ENCODE measurements around the gene ATG2B.

The ATG2B gene

GRCh38 chr14:96309133-96309895 lies 53.8 kb downstream of the ATG2B start:
- no peak for DNase-seq

- DNase-seq = no peak
Observed at GRCh38 chr14:96307434-96307833, 55.7 kb downstream of the ATG2B start.

GRCh38 chr14:96304956-96305355 lies 58.2 kb downstream of the ATG2B start:
- DNase-seq = no peak

GRCh38 chr14:96303981-96304380 lies 59.2 kb downstream of the ATG2B start:
- no peak for DNase-seq

DNA sequence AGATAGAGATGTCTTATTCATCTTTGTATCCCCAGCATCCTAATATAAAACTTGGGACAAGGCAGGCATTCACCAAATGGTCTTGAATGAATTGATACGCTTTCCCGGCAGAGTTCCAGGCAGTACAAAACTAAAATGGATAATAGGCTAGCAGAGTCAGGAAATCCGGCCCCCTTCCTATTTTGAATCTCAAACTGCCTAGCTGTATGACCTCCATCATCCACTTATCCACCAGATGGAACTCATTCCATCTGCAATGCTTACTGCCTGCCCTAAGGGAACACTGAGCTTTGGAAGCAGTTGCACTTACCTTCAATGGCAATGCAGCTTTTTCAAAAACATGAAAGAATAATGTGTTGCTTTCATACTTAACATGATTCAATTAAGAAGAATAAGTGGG lies 63.7 kb downstream of the ATG2B start:
- no peak for DNase-seq

- no peak for DNase-seq
Observed at GRCh38 chr14:96297997-96298515, 65.1 kb downstream of the ATG2B start.

DNA sequence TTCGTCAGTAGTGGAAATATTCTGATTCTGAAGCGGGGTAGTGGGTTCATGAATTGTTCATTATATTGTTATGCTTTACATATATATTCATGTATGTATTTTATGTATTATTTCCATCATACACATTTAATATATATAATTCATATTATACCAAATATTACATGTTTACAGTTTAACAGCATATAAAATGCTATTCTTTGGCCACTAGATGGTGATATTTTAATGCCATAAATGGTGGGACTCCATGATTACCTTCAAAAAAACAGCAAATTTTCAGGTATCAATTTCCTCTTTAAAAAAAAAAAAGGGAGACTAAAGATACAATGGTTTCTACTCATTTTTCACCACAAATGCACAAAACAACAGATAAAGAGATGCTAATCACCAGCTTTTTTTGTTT lies 66.1 kb downstream of the ATG2B start:
- DNase-seq = no peak

- DNase-seq = no peak
Observed at GRCh38 chr14:96294246-96294645, 68.9 kb downstream of the ATG2B start.

DNA sequence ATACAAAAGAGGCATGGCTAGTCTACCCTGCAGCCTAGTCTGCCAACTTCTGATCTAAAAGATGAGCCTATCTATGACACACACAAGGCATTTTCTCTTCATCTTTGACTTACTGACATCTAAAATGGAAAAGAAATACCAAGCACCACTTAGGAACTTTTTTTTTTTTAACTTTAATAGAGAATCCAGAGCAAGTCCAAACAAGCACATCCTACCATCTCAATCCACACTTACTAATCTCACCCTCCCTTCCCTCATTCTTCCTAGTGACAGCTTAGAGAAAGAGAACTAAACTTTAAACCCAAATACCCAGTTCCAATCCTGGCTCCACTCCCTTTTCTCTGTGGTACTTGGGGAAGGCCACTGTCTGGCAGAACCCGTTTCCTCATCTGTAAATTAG lies 75.3 kb downstream of the ATG2B start:
- no peak for DNase-seq

DNA sequence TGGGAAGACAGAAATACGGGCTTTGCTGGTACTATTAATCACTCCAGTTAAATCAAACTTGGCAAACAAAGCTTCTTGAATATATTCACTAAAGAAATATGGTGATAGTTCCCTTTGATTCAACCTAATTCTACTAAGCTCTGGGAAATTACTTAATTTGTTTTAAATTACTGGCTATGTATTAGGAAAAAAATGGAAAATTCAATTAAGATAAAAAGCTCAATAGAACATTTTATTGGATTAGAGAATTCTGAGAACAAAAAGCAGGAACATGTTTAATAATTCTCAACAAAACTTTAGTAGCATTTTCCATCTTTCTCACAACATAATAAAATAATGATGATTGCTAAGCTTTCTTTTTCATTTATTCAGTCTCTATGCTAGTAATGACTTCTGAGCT lies 76.9 kb downstream of the ATG2B start:
- no peak for DNase-seq

DNA sequence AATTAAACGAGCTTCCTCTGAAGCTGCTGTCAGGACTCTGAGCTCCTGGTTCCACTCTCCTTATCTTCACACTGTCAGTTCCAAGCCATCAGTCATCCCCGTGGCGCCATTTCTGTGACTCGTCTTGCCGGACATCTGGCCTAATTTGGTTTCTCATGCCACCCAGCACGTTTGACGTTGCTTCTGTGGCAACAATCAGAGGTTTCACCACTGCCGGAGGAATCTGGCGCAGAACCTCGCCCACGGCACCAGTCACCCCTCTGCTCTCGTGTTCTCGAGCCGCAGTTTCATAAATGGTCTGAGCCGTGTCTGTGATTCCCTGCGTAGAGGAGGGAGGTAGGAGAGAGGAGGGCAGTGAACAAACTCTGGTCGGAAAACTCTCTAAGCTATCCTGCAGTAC lies 77.5 kb downstream of the ATG2B start:
- DNase-seq = no peak

DNA sequence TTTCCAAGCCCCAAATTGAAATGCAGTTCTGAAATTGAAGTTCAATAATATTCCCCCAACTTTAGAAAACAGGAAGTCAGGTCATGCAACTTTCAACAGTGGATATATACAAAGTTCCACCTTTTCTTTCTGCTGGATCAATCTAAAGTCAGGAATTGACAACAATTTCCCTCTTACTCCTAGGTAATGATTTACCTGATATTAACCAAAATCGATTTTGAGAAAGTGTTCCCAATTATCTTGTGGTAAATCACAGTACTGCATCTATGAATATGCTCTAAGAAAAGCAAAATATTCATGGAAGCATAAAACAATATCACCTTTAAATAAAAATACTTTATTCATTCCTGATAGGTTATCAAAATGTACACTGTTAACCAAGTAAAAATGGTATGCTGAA lies 78.7 kb downstream of the ATG2B start:
- no peak for DNase-seq

GRCh38 chr14:96284008-96284407 lies 79.1 kb downstream of the ATG2B start:
- no peak for DNase-seq

- DNase-seq = no peak
Observed at GRCh38 chr14:96281486-96281885, 81.7 kb downstream of the ATG2B start.

- no peak for DNase-seq
Observed at GRCh38 chr14:96280104-96280503, 83.0 kb downstream of the ATG2B start.

DNA sequence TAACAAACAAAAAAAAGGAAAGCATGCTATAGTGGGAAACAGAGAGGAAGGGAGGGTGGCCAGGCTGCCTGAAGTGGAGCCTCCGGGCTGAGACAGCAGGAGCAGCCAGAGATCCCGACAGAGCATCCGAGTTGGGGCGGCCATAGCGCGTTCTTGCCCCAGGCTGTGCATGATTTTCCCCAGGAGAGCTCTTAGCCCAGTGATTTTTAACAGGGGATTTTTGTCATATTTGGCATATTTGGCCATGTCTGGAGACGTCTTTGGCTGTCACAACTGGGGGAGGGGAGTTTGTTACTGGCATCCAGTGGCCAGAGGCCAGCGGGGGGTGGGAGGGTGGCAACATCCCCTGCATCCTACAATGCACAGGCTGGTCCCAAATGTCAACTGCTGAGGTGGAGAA lies 83.6 kb downstream of the ATG2B start:
- no peak for DNase-seq

- no peak for DNase-seq
Observed at GRCh38 chr14:96277890-96278289, 85.3 kb downstream of the ATG2B start.

DNA sequence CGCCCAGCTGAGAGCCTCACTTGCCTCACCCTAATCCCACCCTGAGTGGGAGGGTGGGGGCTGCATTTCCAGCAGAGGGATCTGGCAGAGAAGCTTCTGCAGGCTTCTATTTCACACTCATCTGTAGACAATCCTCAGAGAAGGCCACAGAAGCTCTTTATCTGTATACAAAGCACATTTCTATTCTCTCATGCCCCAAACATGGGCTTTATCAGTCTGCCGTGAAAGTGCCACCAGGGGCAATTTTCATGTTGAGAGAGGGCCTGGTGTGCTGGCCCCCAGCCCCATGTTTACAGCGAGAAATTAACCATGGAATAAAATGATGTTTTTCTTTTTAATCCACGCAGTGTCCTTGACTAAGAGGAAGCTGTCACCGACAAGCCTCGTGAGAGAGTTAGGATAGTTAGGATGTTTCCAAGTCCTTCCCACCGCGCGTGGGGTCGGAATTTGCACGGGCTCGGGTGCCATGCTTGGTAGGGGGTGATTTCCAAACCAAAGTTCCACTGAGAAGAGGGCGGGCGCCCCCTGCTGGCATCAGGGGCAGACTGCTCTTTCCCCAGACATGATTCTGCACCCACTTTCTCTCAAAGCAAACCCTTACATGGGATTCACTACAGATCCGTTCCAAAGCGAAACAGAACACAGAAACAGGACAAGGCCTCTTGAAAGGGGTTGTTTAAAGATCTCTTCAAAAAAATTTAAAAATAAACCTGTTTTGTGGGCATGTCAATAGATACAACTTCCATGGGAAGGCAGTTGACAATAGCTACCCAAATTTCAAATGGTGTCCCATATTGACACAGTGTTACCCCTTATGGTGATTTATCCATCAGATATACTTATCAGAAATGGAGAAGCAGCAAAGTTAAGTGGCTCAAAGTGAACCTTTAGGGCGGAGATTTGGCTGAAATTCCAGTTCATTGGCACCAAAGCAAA lies 87.7 kb downstream of the ATG2B start:
- DNase-seq = no peak

DNA sequence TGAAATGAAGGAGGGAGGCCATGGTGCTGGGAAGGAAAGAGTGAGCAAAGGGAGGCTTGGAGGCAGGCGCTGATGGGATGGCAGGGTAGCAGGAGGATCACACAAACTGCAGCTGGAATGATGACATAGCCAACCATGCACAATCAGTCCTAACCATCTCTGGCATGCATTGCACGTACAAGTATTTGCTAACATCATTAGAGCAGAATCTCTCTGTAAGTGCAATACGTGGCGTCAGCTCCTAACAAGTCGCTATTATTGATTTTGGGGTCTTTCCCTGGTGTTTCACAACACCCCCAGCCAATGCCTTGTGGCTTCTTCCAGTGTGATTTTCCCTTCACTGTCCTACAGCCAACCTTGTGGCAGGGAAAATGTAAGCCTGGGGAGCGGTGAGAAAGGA lies 88.6 kb downstream of the ATG2B start:
- no peak for DNase-seq

DNA sequence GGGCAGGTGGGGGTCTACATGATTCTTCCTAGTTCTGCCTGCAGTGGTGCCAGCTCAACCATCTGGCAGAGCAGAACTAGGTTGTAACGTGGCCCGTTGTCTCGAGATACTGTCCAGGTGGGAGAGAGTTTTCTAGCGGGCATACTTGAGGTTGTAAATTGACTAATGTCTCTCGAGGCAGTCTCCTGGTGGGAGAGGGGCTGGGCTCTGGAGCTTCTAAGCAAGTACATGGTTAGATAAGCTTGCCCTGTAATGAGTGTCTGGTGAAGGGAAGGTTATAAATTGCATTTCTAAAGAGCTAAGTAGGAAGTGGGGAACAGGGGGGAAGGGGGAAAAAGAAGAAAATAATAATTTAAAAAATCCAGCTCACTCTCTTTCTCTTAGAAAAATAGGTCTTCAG lies 89.0 kb downstream of the ATG2B start:
- no peak for DNase-seq

GRCh38 chr14:96273629-96274028 lies 89.5 kb downstream of the ATG2B start:
- no peak for DNase-seq

GRCh38 chr14:96272777-96273473 lies 90.2 kb downstream of the ATG2B start:
- DNase-seq = no peak

DNA sequence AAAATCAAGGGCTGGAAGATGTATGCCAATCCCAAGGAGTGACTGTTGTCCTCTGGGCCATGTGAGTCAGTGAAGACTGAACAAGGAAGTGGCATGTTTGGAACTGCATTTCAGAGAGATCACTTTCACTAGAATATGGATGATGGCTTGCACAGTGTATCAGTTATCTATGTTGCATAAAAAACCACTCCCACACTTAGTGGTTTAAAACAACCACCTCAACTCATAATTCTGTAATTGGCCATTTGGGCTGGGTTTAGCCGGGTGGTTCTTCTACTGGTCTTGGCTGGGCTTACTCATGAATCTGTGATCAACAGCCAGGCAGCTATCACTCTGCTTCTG lies 91.7 kb downstream of the ATG2B start:
- no peak for DNase-seq
